SHP77 treated with DMSO at 0.1 percent for 48 hours (cell line): ENCODE measurements around the gene PRDM1.
"Not testable (repeated sequence)": the region's sequence is repeated elsewhere in the genome, so short reads cannot be mapped to it uniquely, and the experiment has no call there.

ENCODE experiments used
- DNase-seq: peaks from one replicate; lab custom pipeline; 2025; lab: John Stamatoyannopoulos, UW

The PRDM1 gene

DNA sequence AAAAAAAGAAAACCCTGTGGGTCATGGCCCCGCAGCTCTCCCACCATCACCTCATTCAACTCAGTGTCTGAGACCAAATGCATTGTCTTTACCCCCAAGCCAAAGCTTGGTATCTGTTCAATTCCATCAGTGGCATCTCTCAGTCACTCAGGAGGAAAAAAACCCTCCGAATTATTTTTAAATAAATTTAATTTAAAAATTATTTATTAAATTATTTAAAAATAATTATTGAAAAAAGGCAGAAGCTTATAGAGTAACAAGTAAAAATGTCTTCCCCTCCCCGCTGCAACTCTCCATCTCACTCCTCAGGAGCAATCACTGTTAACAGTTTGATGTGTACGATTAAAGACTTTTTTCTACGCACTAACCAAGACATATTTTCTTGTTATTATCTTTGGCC is 50.7 kb downstream of the PRDM1 start:
- no peak for DNase-seq

DNA sequence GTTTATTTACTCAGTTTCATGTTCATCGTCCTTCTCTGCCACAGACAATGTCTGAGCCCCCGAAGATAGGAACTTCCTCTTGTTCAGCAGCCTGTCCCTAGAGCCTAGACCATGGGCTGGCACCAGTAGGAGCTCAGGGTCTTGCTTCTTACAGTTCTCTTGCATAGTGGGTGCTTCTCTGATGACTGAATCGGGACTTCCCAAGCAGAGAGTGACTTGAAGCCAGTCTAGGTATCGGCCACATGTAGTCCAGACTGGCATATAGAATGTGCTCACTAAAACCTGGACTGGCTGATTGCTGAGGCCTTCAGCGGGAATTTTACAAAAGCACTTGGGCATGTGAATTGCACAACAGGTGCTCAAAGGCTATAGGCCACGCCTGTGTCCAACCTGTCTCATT is 52.0 kb downstream of the PRDM1 start:
- DNase-seq = no peak

DNA sequence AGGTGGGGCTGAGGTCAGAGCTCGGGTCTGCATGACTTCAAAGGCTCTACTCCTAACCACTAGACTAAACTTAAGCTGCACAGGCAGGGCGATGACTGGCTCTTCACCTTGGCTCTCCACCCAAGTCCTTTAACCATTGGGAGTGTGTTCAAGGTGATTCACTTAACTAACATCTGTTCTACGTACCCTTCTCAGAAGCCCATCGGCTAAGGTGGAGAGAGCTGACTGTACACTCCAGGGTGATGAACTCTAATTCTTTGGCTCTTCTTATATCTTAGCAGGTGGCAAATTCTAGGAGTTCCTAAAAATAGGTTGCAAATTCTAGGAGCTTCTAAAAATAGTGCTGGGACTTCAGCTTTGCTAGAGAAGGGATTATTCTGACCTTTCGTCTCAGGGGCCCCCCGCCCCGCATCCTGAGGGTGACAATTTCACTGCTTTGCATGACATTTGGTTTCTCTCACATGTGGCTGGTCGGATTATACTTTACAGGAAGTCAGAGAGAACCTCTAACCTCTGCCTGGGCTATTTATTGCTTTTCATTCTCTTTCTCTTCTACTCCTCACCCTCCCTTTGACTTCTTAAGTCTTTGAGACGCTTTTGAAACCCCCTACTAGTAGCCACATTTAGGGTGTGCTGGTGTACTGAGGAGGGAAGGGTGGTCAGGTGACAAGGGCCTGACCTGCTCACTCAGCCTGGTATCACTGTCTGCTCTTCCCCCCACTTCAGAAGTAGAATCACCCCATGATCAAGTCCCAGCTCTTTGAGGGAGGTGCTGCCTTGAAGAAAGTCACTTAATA is 55.5 kb downstream of the PRDM1 start:
- DNase-seq = no peak

DNA sequence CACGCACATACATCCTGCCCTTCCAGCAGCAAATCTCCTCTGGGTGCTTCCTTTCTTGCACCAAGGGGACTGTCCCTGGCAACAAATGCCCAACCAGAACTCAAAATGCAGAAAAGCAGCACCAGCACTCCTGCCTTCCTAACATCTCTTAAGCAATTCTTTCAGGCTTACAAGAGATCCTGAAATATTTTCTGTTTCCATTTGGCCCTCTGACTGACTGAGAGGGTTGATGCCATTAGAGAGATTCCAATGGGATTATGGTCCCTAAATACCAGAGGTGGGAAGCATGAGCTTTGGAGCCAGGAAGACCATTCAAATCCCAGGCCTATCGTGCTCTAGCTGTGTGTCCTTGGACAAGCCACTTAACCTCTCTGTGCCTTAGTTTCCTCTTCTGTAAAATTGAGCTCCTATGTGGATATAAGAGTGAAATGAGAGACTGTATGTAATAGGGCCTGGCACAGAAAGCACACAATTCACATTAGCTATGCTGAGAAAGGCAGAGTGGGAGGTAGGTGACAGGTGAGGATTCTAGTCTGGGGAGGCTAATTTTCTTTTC is 56.8 kb downstream of the PRDM1 start:
- DNase-seq = no peak

DNA sequence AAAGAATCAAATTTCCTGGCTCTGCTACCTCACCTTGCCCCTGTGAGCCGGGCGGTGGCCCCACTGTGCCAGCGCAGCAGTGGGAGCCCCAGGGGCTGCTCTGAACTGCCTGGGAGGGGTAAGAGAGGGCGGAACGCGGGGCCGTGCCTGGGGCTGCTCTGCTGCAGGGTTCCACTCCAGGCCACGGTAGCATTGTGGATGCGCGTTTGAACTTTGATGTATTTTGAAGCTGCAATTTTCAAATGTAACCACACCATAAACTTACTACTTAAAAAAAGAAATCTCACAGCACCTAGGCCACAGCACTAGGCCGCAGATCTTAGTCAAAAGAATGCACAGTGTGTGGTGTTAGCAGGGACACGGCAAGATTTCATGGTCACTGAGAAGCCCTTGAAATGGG is 57.5 kb downstream of the PRDM1 start:
- no peak for DNase-seq

DNA sequence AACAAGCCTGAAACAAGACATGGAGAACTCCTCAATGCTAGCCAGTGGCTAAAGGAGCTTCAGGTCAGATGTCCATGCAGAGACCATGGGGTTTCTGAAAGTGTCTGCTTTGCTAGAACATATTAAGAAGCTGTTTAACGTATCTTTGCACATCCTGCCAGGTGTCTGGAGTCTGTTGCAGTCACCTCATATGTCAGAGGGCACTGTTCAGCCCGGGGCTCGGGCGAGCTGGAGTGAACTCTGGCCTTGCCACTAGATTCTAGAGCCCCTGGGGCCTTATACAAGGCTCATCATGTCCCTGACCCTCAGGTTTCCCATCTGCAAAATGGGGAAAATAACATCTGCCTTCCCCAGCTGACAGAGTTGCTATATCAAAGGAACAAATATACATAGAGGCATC is 59.0 kb downstream of the PRDM1 start:
- no peak for DNase-seq

DNA sequence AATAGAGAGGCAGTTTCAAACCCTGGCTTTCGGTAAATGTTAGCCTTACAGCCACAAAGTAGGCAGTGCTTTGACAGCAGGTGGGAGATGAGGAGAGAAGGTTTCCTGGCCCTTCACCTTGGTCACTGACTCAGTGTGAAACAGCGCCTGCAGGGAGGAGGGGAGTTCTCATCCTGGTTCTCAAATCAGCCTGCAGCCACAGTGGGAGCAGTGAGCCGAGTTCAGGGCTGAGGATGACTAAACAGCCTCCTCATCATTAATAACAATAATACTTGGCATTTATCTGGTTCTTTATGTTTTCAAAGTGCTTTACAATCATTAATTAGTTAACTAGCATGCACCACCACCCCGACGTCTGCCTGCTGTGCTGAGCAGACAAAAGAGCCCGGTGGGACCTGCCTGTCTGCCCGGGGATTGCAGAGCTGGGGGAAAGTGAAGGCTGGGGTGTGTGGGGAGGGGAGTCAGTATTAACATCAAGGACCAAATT is 59.6 kb downstream of the PRDM1 start:
- no peak for DNase-seq

DNA sequence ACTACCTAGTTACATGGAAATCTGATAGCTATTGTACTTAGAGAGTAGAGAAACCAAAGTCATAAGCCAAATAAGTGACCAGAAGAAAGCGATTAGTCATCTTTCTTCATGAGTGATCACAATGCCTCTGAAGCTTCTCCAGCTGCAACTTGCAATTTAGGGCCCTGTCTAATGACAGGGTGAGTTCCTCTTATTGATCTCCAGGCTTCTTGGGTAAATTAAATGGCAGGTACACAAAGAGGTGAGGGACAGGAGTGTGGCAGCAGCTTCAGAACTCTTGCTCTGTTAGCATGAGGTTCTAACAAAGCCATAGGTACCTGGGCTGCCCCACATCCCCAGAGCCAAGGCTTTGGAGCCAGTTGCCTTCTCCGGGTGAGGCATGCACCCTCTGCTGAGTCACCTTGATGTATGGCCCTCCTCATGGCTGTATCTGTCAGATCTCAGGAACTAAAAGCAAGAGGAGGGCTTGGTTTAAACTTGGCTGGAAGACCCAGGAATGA is 60.8 kb downstream of the PRDM1 start:
- DNase-seq = no peak

DNA sequence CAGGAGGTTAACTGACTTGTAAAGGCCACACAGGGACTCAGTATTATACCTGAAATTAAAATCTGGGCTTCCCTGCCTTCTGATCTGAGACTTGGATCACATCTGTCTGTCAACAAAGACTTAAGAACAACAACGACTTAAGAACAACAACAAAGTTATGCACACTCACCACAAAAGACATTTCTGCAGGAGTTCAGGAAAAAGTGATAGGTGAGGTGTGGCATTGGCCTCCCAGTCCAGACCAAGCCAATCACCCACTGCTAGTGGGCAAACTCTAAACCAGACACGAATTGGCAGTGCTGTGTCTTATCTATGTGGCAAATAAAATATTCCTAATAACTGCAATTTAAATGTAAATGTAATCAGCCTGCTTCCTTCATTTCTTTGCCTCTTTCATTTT is 61.3 kb downstream of the PRDM1 start:
- DNase-seq = no peak

DNA sequence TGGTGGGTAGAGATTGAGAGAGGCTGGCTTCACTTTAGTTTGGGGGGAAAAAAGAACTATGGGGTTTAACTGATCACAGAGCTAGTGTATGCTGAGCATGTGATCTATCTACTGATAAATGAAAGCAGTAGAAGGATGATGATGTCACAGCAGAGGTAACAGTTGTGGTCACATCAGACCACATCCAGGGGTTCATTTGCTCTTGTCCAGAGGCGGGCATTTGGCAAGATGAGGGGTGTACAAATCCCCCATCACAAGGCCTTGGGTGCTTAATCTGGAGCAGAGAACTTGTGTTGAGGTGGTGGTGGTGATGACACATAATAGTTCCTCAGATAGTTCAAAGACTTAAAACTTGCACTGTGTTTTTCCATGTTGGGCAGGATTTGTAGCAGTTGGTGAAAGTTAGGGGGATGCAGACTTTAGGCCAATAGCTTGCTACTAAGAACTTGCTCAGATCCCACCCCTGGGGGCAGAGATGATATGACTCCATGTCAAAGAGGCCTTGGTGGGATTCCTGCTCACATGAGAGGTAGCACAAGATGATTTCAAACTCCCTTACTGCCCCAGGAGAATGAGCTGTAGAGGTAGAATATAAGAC is 63.4 kb downstream of the PRDM1 start:
- no peak for DNase-seq

DNA sequence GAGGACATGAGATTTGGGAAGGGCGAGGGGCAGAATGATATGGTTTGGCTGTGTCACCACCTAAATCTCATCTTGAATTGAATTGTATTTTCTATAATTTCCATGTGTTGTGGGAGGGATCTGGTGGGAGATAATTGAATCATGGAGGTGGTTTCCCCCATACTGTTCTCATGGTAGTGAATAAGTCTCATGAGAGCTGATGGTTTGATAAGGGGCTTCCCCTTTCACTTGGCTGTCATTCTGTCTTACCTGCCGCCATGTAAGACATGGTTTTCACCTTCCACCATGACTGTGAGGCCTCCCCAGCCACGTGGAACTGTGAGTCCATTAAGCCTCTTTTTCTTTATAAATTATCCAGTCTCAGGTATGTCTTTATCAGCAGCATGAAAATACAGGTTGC is 66.3 kb downstream of the PRDM1 start:
- not testable (repeated sequence) for DNase-seq

DNA sequence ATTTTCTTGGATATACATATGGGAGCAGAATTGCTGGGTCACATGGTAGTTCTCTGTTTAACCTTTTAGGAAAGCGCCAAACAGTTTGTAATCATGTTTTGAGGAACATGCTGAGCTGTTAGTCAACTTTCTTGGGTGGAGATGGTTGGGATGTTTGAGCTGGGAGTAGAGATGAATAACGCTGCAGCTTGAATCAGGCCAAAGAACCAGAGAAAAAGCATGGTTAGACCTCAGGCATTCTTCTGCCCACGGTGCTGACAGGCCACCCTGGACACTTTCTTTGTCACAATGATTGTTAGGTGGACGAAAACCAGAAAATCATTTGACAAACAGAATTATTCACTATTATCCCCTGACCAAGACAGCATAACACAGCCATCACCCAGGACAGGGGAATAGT is 66.8 kb downstream of the PRDM1 start:
- DNase-seq = no peak

DNA sequence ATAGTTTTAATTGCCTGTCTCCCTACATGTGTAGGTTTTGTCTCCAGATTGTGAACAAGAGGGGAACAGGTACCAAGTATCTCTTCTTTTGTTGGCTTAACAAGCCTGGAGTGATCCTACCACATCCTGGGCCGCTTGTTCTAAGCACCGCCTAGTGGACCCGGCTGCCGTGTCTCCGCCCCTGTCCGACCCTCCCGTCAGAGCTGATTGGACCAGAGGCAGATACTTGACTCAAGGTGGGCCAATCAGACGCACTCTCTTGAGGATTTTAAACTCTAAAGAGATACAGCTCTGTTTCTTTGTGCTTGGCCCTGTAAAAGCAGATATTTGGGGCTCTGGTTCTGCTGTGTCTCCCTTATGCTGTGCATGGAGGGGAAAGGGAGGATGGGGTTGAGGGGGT is 68.2 kb downstream of the PRDM1 start:
- DNase-seq = no peak

DNA sequence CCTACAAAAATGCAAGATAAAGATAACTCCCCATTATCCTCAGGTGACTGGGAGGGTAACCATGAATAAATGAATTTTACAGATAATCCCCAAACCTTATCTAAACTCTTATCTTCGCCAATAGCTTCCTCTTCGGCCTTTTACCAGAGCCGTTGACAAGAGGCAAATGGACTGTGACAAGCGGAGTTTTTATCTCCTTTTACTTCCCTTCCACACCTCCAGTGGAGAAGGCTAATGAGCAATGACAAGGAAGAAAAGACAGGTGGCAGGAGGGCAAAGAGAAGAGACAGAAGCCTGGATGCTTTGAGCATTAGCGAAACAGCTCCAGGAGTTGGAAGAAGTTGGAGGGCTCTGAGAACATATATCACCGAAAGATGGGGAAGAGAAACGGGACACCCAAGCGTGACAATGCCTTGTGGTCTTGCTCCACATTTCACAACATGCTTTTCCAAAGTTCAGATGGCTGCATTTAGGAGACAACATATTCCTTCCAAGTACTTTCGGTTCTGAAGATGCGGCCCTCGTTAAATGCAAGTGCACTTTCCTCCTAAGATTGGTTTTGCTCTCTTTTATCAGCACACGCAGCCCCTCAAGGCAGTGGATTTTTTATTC is 69.2 kb downstream of the PRDM1 start:
- DNase-seq = no peak

DNA sequence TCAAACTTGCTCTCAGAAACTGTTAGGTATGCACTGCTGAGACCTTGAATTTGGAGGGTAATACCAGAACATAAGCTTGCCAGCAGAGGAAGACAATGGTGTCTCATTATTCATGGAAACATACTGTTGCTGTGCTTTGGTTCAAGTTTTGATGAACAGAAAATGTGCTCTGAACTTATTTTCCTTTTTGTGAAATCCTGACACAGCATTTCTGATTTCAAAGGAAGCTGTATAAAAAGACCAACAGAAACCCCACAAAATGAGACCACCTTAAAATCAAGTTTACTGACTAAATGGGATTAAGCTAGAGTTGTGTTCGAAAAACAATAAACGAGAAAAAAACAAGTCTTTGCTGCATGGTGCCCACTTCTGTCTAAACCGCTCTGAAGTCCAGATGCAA is 70.3 kb downstream of the PRDM1 start:
- DNase-seq = no peak

DNA sequence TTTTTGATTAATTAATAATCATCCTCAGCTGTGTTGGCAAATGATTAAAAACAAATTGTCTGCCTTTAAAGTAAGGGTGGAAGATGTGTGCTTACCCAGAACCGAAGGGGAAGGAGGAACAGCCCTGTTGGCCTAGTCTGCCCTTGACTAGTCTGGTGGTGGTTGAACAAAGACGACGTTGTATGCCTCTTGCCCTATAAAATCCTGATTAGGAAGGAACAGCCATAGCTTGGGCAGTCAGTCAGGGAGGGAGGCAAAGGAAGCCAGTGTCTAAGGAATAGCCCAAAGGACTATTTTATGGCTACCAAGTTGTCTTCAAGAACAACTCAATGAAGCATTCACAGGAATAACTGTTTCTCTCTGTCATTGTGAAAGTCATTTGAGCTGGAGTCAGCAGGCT is 70.7 kb downstream of the PRDM1 start:
- DNase-seq = no peak

DNA sequence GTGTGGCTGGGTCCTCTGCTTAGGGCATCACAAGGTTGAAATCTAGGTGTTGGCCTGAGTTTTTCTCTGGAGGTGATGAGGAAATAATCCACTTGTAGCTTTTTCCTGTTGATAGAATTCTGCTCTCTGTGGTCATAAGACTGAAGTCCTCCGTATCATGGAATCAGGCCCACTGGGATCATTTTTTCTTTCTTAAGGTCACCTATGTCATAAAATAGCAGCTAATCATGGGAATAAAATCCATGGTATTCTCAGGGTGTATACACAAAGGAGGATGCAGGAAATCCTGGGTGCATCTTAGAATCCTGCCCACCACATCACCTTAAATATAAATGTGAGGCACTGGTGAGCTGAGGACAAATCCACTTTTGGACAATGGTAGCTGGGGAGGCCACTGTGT is 72.7 kb downstream of the PRDM1 start:
- no peak for DNase-seq
